Midbrain (tissue), 1 donor: ENCODE measurements around the gene NUDT14.

Source experiments
- DNase-seq: peaks from one replicate; lab custom pipeline; 2025; lab: John Stamatoyannopoulos, UW

NUDT14 gene

DNA sequence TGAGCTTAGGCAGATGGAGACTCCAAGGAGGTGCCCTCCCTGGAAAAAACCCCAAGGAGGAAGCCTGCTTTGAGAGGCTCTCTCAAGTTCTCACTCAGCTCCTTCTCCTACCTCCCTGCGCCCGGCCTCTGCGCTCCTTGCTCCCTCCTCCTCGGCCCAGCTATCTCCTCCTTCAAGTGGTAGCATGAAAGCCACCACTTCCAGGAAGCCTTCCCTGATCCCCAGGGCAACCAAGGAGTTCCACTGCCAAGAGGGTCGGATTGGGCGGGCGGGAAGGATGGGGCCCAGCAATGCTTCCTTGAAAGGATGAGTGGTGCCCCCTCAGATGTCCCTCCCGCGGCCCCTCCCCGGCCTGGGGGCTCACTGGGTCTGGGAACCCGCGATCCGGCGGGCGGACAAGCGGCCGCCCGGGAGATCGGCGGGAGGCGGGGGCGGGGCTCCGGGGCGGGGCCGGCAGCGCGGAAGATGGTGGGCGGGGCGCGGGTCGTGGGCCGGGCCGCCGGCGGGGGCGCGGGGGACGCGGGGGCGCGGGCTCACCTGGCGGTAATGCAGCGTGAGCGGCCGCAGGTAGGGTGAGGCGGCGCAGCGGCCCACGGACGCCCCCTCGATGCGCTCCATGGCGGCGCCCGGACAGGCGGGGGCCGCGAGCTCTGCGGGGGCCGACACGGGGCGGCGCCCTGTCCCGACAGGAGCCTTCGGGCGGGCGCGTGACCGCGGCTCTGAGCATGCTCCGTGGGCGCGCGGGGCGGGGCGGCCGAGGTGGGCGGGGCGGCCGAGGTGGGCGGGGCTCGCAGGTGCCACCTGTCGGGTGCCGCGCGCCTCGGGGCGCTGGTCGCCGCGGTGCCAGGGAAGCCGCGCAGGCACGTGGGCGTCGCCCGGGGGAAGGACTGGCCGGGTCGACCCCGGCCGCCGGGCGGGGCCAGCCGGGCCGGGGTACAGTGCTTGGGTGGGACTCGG, at the start of gene NUDT14:
Gene NUDT14 (minus strand): TSS at position 721 of the 957 bp plus-strand sequence. CDS start 103 bp downstream, at position 618.
- no peak for DNase-seq

DNA sequence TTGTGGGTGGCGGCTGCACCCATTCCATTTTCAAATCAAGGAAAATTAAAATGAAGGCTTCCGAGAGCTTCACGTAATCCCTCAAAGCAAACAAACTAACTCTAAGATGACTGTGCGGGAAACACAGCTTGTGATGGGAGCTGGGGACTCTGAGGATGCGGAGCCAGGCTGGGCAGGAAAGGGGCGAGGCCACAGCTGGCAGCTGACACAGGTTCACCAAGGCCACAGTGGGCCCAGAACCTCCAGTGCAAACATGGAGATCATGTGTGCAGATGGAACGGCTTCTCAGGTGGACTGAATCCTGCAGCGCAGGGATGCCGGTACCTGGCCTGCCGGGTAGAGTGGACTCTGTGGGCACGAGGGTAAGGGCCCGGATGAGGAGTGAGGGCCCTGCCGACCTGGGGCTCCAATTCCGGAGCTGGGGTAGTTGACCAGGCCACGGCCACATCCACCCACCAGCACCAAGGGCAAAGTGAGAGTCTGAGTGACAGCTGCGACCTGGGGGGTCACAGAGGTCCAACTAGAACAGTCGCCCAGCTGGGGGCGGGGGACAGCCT, 48.1 kb upstream of the NUDT14 start:
- DNase-seq, result no peak

DNA sequence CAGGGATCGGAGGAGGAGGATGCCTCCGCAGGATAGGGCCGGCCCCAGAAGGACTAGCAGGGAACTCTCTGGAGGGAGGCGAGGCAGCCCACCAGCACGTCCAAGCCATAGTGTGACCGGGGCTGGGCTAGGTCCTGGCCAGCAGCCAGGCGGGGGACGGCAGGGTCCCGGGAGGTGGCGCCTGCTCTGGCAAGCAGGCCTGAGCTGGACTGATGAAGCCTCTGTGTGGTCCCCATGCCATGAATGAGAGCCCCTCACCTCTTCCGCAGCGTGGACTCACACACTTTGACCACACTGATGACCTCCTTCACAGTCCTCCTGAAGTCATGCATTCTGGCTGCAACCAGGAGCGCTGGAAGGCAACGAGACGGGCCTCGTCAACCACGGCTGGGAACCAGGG, 47.5 kb upstream of the NUDT14 start:
- no peak for DNase-seq

DNA sequence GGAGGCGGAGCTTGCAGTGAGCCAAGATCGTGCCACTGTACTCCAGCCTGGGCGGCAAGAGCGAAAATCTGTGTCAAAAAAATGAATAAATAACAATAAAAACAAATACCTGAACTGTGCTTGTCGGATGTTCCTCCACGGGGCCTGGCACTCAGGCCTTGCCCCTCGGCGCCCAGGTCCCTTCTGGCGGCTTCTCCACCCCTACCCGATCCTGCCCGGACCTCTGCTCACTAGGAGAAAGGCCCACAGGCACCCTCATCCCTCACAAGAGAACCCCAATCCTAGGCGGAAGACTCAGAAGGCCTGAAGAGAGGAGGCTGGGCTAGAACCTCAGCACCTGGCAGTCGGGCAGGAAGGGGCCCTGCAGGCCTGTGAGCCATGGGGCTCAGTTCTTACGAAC, 46.2 kb upstream of the NUDT14 start:
- DNase-seq, result no peak

DNA sequence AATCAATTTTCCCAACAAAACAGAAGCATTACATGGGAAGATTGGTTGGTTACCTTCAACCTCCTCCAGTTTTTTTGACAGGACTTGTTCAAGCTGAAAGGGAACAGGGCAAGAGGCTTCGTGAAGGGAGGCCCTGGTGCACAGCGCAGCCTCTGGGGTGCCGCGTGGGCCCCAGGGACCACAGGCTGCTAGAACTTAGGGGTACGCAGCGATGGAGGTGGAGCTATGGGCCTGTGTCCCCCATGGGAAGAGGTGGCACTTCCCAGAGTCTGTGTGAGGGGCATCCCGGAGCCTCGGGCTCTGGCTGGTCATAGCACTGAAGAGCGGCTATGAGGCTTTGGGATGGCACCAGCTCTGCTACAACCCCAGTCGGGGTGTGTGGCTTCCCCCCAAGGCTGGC, 45.1 kb upstream of the NUDT14 start:
- no peak for DNase-seq

DNA sequence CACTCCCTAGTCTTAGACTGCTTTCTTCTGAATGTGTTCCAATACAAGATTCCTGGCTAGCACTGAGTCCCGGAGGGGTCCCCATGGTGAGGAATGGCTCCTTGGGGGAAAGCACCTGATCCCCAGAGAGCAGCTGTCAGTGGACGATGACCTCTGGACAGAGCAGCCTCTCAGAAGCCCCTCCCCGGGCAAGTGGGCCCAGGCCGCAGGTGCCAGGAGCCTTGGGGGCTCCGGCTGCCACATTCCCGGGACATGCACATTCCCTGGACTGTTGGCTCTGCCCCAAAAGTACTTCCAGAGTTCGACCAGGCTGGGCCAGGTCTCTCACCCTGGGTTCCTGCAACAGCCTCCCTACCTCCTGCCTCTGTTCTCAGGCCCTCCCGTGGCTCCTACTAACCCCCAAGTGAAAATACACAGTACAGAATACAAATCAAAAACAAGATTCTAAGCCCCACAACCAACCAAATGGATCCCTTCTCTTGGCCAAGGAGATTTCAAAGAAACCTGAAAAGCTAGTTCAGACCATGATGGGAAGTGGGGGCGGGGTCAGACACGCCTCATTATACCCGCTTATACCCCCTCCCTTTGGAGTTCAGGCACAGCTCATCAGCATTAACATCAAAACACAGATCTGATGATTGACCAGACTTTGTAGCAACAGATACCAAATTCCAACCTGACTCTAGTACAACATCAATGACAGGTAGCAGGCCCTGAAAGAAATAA, 43.9 kb upstream of the NUDT14 start:
- DNase-seq, result no peak

DNA sequence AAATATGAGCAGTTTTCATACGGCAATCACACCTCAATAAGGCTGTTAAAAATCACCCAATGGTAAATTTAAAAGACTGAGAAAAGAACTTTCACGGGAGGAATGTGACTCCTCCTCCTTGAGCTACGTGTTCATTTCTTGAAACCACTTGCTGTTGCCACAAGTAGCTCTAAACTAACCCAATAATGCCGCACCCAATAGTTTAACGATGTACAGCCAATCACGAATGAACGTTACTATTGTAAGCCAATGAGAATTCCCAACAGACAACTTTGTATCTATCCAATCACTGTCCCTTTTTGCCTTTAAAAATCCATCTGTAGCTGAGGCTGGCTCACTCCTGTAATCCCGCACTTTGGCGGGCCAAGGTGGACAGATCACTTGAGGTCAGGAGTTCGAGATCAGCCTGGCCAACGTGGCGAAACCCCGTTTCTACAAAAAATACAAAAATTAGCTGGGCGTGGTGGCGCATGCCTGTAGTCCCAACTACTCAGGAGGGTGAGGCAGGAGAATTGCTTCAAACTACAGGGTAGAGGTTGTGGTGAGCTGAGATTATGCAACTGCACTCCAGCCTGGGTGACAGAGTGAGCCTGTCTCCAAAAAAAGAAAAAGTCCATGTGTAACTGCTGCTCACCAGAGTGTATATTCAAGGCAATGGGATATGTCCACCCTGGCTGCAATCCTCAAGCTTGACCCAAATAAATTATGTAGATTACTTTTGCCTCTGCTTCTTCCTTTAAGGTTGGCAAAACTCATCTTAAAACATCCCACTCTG, 42.8 kb upstream of the NUDT14 start:
- no peak for DNase-seq

DNA sequence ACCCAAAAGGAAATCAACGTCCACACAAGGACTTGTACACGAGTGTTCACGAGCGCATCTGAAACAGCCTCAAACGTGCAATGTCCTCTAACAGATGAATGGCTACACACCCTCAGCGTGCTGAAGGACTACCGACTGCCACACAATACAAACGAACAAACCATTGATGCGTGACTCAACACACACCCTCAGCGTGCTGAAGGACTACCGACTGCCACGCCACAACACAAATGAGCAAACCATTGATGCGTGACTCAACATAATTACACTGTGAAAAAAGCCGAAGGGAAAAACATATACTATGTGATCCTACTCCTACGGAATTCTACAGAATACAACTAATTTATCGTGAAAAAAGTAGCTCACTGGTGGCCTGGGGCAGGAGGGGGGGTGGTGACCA, 42.1 kb upstream of the NUDT14 start:
- no peak for DNase-seq

DNA sequence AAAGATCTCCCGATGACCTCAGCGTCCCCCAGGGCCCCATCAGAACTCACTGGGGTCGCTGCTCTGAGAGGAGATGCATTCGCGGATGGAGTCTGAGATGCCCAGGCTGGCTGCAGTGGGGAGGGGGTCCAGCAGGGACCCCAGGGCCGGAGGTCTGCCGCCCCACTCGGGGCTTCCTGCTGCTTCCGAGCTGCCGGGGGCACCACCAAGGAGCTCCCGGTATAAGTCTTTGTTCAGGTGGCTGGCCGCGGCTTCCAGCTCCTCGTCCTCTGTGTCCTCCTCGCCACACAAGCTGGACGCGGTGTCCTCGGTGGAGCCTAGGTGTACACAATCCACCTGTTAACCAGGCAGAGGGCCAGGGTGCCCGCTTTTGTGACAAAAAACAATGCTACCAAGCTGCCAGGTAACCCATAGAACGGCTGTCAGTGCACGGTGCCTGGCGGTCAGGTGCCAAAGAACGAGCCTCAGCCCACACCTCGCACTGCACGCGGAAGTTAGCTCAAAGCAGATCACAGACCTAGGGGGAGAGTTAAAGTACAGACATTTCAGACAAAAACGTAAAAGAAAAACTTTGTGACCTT, 40.6 kb upstream of the NUDT14 start:
- DNase-seq, result no peak

DNA sequence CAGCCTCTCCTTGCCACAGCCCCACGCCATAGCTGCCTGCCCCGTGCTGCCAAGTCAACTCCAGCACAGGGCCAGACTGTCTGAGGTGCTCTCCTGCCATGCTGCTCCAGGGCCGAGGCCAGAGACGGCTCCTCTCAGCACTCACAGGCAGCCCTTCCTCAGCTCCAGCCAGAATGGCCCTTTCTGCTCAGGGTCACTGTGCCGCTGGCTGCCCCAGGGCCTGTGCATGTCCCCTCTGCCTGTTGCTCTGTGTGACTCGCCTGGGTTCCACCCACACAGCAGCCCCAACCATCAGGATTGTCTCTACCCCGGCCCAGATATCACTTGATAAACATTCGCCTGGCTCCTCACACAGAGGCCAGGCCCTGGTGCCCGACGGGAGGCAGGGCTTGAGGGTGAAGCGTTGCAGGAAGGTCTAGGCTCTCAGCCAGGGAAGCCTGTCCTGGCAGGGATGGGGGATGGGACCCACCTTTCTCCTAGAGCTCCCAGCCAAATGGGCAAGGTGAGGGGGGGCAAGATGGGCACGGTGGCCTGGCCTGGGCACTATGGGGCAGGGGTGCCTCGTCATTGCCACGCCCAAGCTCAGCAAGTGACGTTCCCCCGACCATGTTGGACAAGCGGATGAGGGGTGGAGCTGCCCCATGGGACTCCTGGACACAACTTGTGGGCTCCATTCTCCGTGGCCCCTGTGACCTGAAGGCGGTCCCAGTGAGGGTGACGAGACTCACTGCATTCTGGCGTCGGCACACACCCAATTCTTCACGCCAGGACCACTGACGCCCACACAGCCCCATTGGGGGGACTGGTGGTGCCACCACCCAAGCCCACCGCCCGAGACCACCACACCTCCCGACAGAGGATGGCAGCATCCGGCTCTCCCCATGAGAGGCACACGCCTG, 39.8 kb upstream of the NUDT14 start:
- no peak for DNase-seq

DNA sequence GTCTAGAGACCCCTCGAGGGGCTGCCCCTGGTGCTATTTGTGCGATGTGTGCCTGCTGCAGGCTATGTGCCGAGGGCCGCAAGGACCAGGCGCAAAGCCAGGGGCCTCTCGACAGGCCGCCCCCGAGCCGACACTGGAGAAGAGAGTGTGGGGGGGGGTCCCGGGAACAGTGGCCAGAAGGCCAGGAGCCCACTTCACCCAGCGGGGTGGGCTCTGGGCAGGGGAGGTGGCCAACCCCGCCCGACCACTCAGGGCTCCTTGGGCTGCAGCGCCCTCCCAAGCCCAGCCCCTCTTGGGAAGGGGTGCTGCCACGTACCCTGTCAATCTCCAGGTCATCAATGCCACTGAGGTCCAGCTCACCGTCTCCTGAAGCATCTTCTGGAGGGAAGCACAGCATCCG, 38.6 kb upstream of the NUDT14 start:
- DNase-seq, result no peak

DNA sequence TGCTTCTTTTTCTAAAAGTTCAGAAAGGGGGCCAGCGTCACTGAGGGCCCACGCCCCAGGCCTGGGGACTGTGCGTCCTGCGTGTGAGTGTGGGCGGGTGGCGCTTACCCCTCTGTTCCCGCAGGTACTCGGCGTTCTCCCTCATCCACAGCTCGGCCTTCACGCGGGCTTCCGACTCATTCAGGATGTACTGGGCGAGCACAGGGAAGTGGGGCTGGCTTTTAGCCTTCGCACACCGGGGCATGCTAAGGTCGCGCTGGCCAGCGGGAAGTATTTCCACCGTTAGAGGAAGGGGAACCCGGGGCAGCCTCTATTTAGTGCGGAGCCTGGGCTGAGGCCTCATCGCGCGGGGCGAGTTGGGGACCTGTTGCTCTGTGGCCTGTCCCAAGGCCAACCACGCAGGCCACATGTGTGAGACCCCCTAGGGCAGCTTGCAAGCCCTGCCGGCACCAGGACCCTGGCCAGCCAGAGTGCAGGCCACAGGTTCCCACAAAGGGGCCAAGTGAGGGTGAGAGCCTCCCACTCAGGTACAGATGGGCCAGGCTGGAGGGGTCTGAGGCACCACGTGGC, 38.0 kb upstream of the NUDT14 start:
- no peak for DNase-seq

DNA sequence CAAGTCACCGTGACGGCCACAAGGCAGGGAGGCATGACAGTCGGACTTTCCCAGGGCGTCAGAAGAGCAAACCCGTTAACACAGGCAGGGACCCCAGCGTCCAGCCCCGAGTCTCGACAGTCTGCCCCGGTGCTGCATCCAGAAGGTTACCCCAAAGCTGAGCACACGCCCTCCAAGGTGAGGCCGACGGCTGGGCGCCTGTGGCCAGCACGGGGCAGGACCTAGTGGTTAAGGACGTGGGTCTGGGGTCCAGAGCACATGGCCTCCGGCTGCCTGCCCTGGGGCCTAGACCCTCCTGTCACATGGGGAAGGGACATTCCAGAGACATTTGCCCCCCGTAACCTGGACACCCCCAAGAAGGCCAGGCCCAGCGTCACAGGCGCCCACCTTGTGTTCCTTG, 37.5 kb upstream of the NUDT14 start:
- DNase-seq, result no peak

DNA sequence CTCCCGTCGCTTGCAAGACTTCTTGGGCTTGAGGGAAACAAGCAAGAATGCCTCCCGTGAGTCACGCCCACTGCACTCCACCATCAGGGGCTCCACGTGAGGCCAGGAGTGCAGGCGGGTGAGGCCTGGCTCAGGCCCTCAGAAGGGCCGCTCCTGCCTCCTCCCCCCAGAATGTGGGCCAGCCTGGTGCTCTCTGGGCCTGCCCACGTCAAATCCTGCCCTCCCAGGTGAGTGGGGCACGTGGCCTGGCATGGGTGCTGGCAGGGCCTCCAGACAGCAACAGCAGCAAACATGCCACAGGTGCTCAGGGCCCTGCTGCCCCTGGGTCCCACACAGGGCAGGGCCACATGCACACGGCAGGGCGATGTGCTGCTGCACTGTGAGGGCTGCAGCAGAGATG, 36.7 kb upstream of the NUDT14 start:
- DNase-seq, result no peak

DNA sequence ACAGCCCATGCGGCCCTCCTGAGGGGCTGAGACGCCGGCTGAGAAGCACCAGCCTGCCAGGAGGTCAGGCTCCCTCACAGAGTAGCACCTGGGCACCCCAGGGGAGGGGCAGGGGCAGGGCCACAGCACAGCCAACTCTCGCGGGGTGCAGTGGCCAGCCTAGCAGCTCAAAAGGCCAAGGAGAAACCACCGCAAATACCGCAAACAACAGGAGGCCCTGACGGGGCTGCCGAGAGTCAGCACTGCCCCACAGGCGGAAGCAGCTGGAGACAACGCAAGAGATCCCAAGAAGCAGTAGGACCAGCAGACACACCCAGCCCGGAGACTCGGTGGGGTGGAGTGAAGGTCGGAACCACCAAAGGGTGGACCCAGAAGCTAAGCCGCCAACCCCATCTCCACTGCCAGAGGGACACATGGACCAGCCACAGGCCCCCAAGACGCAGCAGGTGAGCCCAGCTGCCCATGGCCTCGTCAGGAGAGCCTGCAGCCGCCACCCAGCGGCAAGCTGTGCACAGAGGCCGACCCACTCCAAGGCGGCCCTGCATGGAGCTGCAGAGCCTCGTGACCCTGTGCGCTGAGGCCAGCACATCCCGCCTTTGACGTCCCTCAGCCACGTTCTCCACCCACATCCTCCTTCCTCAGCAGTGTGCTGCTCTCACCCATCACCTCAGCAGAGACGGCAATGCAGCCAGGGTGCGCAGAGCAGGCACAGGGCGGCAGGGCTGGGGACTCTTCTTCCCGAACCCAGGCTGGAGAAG, 35.6 kb upstream of the NUDT14 start:
- DNase-seq, result no peak

DNA sequence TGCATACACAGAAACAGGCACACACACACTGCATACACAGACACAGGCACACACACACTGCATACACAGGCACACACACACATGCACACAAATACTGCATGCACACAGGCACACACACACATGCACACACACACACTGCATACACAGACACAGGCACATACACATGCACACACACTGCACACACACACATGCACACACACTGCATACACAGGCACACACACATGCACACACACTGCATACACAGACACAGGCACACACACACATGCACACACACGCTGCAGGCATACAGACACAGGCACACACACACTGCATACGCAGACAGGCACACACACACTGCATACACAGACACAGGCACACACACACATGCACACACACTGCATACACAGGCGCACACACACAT, 34.5 kb upstream of the NUDT14 start:
- DNase-seq, result no peak

DNA sequence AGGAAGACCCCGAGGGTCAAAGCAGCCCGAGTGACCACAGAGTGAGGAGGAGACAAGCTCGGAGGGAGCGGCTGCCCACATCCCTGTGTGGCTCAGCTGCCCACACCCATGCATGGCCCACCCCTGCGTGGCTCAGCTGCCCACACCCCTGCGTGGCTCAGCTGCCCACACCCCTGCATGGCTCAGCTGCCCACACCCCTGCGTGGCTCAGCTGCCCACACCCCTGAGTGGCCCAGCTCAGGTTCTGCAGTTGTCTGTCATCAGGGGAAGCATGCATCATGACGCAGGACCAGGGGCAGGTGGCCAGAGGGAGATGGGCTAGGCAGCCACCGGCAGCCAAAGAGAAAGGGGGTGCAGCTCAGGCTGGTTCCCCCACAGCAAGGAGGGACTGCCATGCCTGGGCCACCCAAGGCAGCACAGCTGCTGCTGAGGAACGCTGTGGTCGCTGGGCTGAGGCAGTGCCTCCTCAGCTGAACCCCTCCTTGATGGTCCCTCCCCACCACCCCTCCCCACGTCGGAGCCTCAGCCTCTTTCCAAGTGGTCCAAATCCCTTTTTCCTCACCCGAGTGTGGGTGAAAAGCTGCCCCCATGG, 33.3 kb upstream of the NUDT14 start:
- DNase-seq, result no peak

DNA sequence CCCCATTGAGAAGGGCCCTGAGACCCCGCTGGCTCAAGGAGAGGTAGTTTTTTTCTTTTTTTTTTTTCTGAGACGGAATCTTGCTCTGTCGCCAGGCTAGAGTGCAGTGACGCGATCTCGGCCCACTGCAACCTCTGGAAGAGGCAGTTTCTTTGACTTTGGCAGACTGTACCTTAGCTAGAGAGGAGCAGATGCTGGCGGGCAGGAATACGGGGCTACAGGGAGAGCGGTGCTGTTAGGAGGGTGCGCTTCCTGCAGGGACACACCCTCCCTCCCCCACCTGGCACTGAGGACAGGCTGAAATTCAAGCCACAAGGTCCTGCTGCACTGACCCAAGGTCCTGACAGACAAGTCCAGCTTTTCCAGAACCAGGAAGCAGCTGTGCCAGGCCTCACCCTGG, 32.2 kb upstream of the NUDT14 start:
- DNase-seq, result no peak
